ELF-1 (cell line): ENCODE results near the gene TRIP12.
A peak's percentile ranks its signal among the peaks of the same experiment; 100 is the strongest.
"Not testable (repeated sequence)": the region's sequence is repeated elsewhere in the genome, so short reads cannot be mapped to it uniquely, and the experiment has no call there.

ENCODE experiments used
- DNase-seq: peaks from one replicate; pipeline ENCODE4 v3.0.0-alpha.2; 2016; ENCODE audit warnings: low read depth, low spot score

Gene TRIP12

DNA sequence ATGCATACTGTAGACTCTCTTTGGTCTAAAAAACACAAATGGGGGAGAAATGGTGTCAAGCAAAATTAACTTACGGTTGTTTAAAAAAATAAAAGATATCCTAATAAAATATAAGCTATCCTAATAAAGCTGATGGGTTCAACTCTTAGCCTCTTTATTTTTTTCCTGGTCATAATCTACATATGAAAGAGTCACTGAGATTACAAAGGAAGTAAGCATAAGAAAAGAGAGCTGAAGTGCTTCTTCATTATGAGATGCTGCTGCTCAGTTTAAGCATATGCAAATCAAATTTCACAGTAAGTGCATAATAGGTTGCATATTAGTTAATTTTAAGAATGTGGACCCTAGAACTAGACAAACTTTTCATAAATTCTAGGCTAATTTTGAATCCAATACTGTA is 147.6 kb downstream of the TRIP12 start:
- DNase-seq = no peak

DNA sequence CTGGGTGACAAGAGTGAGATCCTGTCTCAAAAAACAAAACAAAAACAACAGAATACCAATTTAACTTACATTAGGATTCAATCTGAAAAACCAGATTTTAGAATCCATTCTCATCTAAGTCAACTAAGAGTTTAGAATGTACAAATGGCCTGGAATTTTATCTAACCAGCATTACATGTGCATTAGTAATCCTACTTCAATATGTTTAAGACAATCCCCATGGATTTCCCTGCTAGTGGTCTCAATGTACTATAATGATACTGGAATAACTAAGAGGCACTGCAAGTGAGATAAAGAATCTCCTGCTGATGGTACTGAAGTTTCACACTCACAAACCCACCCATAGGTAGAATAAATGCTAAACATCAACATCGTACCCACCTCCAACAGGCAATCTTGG is 153.6 kb downstream of the TRIP12 start:
- no peak for DNase-seq

DNA sequence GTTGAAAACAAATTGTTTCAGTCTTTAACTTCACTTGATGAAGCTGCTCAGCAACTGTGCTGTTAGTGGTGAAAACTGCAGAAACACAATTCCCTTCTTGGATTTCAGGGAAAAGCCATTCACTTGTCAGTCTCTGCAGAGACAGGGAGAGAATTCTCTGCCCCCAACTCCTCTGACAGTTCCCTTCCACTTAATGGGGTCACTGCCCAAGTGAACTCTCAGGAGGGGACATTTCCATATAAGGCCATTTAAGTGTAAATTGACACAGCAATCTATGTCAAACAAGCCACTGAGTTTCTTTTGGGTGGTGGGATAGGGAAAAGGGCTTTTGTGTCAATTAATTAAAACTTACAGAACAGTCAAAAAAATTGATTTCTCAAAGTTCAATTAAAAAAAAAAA is 156.1 kb downstream of the TRIP12 start:
- DNase-seq = no peak

DNA sequence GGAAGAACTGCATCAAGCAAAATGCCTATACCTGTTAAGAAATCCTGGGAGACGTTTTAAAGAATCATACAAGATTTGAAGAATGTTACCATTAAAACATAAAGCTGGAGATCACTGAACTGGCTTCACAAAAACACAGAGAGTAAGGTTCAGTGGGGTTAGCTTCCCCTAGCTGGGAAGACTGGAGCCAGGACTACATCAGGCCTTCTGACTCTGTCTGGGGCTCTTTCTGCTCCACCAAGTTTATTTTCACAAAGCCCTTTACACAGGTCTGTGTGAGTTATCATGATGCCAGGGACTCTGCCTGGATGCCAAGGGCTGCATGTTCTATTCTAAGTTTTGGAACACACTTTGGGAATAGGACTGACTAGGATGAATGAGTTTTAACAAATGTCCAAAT is 160.1 kb downstream of the TRIP12 start:
- DNase-seq = no peak

DNA sequence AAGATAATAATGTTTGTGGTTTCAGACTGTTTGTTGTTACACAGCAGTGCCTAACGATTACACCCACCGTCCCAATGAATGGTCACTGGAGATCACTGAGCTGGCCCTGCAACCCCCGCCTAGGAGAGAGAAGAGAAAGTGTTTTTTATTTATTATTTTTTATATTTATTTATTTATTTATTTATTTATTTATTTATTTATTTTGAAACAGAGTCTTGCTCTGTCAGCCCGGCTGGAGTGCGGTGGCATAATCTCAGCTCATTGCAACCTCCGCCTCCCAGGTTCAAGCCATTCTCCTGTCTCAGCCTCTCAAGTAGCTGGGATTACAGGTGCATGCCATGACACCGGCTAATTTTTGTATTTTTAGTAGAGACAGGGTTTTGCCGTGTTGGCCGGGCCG is 164.3 kb downstream of the TRIP12 start:
- DNase-seq = not testable (repeated sequence)

DNA sequence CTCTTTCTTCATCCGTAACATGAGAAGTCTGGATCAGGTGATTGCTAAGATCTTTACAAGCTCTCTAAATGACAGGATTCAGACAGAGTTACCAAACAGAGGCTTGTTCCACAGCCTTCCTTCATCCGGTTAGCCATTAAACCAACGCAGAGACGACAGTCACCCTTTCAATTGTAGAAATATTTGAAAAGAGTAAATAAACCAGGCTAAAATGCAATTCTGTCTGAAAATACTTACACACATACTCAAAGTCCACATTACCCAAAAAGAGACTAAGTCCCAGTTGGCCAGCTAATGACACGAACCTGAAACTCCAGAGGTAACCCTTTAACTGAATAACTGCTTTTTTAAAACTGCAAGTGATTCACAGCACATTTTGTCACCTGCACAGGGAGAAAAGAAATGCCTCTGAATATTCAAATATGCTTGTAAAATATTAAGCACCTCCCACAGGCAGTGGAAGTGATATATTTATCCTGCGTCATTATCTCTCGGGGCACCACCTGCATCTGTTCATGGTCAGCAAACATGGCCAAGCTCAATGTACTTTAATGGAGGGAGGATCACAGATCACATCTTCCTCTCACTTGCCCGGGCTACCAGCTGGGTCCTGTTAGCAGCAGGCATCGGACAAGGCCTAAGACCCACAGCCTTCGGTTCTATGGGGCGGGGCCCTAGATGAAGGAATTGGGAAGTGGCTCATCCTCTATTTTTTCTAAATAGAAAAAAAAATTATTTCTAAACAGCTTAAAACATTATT is 168.7 kb downstream of the TRIP12 start:
- DNase-seq = no peak

DNA sequence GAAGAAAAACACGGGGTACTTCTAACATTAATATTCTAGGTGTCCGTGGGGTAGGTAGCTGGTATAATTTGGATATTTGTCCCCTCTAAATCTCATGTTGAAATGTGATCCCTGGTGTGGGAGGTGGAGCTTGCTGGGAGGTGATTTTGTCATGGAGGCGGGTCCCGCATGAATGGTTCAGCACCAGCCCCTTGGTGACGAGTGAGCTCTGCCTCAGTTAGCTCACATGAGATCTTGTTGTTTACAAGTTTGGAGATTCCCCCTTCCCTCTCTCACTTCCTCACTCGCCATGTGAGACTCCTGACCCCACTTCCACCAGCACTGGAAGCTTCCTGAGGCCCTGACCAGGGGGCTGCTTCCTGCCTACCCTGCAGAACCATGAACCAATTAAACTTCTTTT is 172.0 kb downstream of the TRIP12 start:
- no peak for DNase-seq

DNA sequence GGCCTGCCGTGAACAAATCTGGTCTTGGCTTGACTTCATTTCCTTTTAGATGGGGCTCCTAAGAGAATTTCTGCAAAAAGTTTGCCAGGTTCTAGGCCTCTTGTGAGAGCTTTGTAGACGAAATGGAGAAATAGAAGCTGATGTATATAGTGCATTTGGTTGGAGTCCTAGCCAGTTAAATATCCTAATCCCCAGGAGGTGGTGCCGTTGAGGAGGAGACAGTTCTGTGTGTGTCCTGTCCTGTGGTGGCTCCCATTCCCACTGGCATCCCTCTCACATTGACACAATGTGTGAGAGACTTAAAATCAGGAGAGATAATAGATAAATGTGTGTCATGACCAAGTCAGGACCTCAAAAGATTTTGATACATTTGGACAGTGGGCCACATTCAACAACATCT is 172.9 kb downstream of the TRIP12 start:
- DNase-seq = no peak

DNA sequence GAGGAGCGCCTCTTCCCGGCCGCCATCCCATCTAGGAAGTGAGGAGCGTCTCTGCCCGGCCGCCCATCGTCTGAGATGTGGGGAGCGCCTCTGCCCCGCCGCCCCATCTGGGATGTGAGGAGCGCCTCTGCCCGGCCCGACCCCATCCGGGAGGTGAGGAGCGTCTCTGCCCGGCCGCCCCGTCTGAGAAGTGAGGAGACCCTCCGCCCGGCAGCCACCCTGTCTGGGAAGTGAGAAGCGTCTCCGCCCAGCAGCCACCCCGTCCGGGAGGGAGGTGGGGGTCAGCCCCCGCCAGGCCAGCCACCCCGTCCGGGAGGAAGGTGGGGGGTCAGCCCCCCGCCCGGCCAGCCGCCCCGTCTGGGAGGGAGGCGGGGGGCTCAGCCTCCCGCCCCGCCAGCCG is 179.1 kb downstream of the TRIP12 start:
- not testable (repeated sequence) for DNase-seq

DNA sequence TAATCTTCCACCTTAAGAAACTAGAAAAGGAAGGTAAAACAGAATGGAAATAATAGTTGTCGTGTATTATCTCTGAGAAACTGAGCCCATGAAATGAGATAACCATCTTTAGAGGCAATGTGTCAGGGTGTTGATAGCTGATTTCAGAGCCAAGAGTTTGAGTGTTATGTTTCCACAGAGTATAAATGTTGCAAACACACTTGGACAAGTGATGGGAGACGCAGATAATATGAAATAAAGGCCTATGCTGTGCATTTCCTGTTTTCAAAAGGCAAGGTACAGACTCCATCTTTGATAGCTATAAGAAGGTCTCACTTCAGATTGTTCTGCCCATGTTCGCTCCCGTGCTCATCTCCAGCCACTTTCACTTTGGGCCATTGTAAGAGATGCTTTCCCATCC is 181.5 kb downstream of the TRIP12 start:
- DNase-seq = no peak

DNA sequence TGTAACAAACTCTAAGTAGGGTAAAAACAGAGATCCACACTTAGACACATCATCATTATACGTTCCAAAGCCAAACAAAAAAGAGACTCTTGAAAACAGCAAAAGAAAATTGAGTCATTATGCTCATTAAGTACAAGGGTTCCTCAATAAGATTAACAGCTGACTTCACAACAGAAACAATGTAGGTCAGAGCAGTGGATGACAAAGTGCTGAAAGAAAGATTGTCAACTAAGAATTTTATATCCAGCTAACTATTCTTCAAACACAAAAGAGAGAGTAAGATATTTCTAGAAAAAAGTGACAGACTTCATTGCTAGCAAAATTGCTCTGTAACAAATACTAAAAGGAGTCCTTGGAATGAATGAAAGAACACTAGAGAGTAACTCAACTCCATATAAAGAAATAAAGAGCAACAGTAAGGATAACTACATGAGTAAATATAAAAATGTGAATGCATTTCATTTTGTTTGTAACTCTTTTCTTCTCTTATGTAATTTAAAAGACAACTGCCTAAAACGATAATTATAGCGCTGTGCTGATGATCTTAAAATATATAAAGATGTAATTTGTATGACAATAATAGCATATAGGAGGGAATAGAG is 183.7 kb downstream of the TRIP12 start:
- DNase-seq = no peak

DNA sequence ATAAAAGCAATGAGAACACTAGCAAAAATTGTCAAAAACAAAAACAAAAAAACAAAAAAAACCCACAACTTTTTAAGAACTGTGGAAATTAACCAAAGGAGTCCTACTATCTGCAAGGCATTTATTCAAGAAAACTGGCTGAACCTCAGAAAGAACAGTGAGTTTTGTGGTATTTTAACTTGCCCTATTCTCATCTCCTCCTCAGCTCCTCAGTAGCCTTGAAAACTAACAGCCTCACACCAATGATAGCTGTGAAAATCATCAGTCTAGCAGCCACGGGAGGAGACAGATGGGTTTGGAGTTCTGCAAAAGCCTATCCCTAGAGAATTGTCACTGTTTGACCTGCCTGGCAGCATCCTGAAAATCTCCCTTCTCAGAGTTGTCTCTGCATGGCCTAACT is 187.4 kb downstream of the TRIP12 start:
- no peak for DNase-seq

DNA sequence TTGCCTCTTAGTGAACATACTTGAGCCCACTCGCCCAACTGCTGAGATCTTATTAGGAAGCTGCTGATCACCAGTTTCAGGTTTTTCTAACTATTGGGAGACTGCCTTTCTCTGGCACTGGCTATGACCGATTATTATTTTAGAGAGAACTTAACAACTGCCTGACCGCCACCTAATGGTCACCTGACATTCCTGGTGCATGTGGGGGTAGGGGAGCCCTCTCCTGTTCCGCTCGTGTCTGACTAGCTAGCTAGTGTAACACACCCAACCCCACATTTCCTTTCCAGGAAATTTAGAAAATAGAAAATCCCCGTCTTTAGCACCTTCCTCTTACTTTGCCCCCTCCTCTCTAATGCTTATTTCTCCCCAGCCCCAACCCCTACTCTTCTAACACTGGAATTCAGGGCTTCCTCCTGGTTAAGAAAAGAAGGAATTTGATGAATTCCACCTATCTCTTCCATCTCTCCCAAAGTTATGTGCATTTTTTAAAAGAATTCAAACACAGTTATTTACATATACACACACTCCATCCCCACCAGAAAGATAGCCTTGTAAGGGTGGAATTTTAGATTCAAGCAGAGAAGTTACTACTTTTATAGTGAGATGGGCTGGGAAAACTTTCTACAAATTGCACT is 188.1 kb downstream of the TRIP12 start:
- DNase-seq = no peak

DNA sequence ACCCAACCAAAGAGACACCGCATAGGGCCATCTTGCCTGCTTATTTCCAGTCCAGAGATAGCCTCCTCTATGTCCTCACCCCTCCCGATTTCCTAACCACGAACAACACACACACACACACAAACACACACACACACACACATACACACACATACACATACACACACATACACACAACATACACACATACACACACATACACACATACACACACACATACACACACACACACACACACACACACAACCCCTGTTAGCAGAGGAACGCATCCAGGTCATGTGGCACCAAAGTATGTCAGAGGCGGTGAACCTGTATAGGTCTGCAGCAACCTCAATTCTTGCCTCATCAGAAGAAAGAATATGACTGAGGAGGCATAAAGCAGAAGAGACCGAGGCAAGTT is 188.9 kb downstream of the TRIP12 start:
- no peak for DNase-seq

DNA sequence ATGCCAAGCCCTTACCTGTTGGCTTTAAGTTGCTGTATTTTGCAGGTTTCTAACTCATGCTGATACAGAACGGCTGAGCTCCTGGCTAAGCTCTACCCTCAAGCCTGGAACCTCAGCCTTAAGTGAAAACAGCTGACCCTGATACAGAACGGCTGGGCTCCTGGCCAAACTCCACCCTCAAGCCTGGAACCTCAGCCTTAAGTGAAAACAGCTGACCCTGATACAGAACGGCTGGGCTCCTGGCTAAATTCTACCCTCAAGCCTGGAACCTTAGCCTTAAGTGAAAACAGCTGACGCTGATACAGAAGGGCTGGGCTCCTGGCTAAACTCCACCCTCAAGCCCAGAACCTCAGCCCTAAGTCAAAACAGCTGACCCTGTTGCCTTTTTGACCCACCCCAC is 189.9 kb downstream of the TRIP12 start:
- DNase-seq = peak; percentile 26

DNA sequence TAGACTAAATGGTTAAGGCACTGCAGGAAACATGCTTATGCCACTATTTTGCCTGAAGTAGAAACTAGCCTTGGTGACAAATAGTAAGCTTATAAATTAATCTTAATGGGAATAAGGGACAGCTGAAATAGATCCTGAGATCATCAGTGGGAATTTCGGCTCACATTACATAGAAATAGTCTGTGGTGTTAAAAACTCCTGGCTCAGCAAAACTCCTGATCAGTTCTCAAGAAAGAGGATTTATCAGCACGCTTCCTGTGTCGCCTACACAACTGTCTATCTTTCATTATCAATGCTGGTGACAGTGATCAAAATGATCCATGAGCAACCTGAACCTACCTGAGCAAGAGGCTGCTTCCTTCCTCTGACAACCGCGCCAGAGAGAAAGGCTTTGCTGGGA is 190.4 kb downstream of the TRIP12 start:
- DNase-seq = no peak

DNA sequence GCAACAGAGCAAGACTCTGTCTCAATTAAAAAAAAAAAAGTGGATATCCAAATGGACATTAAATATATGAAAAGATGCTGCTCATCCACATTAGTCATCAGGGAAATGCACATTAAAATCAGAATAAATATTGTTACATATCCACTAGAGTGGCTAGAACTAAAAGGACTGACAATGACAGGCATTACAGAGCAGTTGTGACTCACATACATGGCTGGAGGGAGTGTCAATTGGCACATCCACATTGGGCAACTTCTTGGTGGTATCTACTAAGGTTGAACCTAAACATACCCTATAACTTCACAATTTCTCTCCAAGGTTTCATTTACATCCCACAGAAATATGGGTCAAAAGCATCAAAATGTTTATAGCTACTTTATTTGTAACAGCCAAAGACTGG is 193.4 kb downstream of the TRIP12 start:
- no peak for DNase-seq

DNA sequence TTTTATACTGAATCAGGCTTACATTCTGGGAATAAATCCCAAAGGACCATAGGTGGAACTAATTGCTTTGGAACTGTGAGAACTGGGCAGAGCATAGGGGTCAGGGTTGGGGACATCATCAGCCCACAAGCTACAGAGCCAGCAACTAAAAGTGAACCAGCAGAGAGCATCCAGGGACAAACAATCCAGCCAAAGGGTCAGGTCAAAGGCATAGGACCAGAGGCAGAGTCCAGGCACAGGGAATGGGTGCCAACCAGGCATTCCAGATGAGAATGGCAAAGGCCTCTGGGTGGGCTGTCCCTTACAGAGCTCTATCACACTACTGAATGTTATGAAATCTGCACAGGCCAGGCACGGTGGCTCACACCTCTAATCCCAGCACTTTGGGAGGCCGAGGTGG is 195.2 kb downstream of the TRIP12 start:
- no peak for DNase-seq

DNA sequence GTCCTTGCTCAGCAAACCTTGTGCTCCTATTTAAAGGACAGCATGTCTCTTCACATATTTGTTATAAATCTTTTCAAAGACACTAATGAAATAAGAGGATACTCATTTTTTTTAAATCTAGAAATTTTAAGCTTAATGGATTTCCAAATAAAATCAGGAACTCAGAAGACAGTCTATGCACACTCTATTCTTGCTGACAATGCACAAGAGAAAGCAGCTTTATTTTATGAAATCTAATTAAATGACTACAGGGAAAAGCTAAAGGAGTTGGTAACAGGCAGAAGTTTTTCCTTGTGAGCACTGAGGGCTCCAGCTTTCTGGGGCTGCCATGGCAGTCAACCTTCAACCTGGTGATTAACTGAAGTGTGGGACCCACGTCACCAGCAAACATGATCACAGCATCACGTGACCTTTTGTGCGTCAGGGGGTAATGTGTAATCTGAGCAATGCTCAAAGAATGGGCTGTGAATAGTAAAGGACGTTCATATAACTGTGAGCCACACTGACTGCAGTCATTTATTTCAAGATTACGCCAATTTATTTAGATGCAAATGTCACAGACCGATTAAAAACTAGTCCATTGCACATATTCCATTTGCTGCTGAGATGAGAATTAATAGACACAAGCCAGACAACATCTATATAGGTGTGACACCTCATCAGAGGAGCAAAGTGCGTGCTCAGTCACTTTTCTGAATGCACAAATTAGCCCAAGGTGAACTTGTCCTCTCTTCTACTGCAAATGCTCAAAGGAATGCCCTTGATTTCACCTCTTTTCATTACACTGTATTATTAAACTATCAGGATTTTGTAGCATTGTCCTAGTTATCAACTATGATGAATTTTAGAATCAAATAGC is 195.9 kb downstream of the TRIP12 start:
- no peak for DNase-seq

DNA sequence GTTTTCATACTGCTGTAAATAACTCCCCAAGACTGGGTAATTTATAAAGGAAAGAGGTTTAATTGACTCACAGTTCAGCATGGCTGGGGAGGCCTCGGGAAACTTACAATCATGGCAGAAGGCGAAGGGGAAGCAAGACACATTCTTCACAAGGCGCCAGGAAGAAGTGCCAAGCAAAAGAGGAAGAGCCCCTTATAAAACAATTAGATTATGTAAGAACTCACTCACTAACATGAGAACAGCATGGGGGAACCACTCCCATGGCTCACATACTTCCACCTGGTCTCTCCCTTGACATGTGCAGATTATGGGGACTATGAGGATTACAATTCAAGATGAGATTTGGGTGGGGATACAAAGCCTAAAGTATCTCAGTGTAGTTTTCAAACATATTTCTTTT is 198.6 kb downstream of the TRIP12 start:
- DNase-seq = not testable (repeated sequence)

DNA sequence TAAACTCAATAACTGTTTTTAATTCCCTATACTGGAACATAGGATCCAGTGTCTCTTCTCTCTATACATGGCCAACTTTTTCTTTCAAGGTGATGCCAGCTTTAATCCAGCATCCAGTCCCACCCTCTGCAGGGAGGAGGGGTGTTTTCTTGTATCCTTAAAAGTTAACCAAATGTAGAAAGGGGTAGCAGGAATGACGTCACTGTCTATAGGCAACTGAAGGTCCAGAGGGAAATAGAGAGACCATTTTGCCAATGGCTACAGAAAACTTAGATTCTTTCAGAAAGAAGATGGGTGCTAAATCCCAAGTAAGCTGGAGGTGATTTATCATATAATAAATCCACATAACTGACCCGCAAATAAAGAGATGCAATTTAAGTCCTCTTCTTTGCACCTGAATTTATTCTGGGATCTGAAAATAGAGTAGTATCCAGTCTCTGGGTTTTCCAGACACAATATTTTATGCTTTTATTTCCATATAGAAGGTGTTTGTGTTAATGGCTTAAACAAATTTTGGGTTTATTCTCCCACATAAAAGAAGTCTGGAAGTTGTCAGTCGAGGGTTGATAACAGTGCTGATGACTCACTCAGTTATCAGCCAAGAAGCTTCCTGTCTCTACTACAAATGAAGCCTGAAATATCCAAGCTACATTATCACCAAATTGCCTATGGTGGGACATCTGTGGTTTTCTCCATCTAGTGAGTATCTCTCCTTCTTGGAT is 201.7 kb downstream of the TRIP12 start:
- DNase-seq = no peak

DNA sequence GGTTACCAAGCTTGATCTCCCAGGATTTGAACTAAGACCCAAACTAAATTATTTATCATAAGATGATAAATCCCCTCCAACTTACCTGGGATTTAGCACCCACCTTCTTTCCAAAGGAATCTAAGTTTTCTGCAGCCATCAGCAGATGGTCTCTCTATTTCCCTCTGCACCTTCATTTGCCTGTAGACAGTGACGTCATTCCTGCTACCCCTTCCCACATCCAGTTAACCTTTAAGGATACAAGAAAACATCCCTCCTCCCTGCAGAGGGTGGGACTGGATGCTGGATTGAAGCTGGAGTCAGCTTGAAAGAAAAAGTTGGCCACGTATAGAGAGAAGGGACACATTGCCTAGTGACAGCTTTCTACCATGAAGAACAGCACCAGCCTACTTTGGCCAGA is 203.8 kb downstream of the TRIP12 start:
- DNase-seq = no peak
